Inferior parietal cortex (tissue), 1 donor: ENCODE data around the gene RABEP1.

ENCODE experiments used
- DNase-seq: peaks from one replicate; pipeline ENCODE4 v3.0.0-alpha.2; 2016; ENCODE audit errors: extremely low spot score

RABEP1 gene

DNA sequence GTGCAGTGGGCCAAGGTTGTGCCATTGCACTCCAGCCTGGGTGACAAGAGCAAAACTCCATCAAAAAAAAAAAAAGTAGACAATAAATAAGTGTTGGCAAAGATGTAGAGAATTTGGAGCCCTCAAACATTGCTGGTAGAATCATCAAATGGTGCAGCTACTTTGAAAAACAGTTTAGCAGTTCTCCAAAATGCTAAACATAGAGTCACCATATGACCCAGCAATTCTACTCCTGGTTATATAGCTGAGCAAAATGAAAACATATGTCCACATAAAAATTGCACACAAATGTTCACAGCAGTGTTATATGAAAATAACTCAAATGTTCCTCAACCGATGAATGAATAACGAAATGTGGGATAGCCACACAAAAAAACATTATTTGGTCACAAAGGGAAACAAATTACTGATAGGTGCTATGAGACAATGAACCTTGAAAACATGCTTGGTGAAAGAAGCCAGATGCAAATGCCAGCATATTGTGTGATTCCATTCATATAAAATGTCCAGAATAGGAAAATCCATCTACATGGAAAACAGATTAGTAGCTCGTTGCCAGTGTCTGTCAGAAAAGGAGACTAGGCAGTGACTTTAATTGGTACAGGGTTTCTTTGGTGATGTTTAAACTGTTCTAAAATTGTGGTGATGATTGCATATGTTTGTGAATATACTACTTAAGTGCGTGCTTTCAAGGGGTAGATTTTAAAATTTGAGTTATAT lies 12.7 kb upstream of the RABEP1 start:
- DNase-seq: no peak

DNA sequence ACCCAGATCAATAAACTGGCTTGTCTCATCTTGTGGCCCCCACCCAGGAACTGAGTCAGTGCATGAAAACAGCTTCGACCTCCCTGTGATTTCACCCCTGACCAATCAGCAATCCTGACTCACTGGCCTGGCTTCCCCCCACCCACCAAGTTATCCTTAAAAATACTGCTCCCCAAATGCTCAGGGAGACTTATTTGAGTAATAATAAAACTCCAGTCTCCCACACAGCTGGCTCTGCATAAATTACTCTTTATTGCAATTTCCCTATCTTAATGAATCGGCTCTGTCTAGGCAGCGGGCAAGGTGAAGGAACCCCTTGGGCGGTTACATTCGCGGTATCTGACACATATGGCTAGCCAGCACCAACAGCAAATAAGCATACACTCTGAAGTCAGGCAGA lies 9.8 kb upstream of the RABEP1 start:
- DNase-seq: no peak

DNA sequence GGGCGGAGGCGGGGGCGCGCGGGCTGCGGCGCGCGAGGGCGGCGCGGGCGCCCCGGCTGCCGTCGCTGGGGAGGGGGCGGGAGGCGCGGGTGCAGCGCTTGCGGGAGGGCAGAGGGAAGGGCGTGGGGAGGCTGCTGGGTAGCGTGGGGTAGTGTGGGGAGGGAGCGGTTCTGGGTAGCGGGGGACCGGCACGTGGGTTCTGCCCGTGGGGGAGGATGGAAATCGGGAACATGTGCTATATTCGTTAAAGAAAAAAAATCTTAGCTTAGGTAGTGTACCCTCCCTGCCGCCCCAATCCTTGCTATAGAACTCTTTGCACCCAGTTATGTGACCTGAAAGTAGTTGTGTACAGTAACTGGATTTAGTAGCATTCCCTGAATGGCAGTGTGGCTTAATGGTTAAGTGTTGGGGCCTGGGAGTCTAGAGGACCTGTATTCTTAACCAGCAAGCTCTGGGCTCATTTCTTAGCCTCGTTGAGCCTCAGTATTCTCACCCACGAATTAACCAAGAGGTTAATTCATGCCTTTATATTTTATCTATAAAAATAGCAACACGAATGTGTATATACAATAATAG lies 646 bp downstream of the RABEP1 start:
- DNase-seq: no peak

DNA sequence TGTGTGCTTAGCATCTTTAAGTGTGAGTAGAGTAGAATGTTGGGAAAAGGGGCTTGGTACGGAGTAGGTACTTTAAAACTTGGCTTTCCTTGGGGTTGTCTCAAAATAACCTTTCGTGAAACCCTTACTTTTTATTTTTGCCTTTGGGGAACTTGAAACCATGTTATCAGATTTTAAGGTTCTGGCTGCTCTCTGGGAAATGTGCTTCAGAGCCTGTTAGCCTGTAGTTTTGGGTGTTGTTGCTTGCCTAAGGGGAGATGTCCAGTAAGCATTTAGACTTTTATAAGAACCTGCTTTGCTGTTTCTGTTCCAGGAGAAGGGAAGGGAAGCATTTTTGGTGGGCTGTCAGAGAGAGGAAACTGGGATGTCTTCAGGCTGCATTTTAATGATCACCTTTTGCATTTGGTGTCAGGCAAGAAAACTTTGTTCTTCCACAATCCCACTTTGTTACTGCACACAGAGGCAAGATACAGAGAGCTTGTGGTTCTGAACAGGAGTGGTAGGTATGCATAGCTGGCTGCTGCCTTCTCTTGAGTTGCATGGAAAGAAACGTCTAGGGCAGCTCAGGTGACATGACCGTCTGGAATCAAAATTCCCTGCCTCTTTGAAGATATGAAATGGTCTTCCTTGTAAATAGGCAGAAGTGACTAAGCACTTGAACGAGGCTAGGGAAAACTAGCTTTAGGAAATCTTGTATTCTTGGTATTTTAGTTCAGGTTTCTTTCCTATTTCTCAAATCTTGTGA lies 1.7 kb downstream of the RABEP1 start:
- no peak for DNase-seq

DNA sequence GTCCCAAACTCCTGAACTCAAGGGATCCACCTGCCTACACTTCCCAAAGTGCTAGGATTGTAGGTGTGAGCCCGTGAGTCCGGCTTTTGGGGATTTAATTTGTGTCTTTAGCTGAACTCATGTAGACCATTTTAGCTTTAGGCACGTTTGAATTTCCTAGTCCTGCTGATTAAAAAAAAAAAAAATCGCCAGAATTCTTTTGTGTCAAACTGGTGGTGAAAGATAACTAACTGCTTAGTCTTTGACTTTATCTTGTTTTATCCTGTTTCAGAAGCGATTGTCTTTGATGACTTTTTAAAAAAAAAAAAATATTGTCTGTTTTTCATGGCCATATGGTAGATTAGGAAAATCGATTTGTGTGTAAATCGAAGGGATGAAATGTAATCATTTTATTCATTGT lies 2.6 kb downstream of the RABEP1 start:
- no peak for DNase-seq

DNA sequence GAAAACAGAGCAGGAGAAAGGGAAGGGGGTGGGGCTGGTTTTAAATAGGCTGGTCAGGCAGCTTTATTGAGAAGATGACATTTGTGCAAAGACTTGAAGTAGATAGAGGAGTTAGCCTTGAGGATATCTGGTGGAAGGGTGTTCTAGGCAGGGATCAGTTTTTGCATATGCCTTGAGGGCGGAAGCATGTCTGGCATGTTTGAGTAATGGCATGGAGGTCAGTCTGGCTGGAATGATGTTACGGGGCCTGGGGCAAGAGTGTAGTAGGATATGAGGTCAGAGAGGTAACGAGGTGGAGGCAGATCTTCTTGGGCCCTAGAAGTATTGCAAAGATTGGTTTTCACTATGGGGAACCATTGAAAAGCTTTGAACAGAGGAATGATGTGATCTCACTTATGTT lies 4.8 kb downstream of the RABEP1 start:
- no peak for DNase-seq

DNA sequence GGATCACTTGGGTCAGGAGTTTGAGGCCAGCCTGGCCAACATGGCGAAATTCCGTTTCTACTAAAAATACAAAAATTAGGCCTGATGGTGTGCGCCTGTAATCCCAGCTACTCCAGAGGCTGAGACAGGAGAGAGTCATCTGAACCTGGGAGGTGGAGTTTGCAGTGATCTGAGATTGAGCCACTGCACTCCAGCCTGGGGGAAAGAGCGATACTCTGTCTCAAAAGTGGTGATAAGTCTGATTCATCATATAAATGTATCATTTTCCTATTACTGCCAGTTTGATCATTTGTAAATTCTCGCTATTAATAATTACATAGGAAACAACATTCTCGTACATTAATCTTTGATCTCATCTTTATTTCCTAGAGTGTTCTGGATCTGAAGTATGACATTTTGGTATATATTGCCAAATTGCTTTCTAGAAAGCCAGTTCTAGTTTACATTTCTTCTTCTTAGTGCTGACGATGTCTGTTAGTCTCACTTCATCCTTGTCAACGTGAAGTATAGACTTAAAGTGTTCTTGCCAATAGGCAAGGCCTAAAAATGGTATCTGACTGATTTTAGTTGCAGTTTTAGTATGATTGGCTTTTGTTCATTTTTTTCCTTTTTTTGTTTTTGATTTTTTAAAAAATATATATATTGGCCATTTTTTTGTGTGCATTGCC lies 9.7 kb downstream of the RABEP1 start:
- DNase-seq: no peak

DNA sequence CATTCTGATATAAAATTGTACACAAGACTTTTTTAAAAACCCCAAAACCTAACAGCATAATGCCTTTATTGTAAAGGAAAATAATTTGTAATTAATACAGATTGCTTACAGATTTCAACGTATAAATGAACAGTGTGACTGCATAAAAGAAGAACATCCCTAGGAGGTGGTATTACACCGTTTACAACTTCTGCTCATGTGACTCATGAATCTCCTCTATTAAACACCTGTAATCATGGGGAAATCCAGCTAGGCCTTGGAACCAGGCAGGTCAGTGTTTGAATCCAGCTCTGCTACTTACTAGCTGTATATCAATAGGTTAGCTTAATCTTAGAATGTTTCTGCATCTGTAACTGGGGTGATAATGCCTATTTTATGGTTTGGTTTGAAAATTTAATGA lies 15.2 kb downstream of the RABEP1 start:
- no peak for DNase-seq

DNA sequence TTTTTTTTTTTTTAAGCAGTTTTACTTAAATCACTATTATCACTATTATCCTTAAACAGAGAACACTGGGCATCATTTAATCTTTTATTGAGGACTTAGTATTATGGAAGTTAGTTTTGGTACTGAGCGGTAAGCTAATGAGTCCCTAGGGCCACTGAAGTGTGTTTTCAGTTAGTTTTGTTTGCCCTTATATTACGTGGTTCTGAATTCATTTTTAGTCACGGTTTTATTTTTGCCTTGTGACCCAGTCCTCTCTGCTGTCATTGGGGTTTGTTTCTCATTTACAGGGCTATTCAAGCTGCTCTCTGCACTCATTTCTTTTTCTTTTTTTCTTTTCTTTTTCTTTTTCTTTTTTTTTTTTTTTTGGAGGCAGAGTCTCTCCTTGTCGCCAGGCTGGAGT lies 17.3 kb downstream of the RABEP1 start:
- DNase-seq: no peak

DNA sequence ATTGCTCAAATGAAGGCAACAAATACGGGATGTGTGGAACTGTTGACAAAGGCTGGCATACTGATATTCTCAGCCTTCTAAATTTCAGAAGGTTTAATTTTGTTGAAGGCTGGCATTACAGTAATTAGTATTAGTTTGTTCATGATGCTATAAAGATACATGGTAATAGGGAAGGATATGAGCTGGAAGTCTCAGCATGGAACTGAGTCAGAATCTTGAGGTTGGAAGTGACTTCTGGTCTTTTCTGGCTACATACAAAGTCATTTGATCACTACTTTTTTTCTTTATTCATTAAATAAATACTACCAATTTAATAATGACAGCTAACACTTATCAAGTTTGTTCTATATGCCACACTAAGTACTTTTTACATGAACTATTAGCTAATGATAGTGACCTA lies 22.6 kb downstream of the RABEP1 start:
- DNase-seq: no peak

DNA sequence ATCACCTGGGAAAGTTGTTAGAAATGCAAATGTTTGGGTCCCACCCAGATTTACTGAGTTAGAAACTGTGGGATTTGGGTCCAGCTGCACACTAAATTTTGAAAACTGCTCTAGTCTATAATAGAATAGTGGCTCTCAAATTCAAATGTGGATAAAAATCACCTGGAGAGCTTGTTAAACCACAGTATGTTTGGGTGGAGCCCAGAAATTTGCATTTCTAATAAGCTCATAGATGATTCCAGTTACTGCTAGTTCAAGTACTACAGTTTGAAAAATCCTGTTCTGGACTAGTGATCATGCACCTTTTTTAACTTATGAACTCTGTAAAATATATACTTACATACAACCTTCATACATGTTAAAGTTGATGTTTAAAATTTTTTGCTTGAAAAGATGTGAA lies 27.8 kb downstream of the RABEP1 start:
- no peak for DNase-seq

DNA sequence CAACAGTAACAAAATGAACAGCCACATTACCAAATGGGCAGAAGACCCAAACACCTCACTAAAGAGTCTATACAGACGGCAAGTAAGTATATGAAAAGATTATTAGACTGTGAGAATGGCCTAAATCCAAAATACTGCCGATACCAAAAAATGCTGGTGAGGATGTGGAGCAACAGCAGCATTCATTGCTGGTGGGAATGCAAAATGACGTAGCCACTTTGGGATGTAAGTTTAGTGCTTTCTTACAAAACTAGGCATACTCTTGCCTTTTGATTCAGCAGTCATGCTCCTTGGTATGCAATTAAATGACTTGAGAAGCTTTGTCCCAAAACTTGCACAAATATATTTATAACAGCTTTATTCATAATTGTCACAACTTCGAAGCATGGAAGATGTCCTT lies 43.8 kb downstream of the RABEP1 start:
- no peak for DNase-seq

DNA sequence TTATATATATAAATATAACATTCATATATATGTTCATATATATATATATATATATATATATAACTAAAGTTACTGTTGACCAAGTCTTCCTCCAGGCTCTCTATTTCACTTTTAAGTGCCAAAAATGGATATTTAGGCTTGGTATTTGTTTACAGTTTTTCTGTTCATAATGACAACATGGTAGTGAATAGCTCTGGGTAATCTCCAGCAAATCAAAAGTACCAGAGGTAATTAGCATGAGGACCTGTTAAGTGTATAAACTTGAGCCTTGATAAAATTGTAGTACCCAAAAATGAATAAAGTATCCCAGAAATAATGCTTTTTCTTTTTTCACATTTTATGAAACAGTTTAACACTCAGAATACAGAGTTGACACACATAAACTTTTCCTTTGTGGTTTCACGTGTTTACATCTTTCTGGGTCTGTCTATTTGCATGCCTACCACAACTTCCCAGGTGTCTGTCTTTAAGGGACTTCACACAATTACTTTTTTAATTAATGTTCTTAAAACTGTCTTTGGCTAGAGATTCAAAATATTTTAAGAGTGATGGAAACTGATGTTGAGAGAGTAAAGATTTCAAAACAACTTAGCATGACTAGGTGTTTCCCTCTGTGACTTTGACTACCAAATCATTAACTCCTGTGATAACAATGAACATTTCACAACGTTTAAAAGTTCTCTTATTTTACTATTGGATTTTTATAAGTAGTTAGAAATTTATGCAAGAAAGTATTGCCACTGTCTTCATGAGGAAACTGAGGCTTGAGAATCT lies 47.9 kb downstream of the RABEP1 start:
- DNase-seq: no peak

DNA sequence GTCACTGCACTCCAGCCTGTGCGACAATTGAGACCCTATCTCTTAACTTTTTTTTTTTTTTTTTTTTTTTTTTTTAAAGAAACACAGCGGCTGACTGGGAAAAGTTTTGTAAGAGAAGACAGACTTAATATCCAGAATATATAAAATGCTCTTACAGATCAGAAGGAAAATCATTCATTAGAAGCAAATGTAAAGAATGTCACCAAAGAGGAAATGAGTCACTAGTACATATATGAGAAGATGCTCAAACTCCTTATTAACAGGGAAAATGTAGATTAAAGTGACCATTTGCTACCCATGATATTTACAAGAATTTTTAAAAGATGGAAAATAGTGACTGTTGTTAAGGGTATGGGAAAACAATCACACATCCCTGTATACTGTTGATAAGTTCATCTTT lies 48.9 kb downstream of the RABEP1 start:
- no peak for DNase-seq

DNA sequence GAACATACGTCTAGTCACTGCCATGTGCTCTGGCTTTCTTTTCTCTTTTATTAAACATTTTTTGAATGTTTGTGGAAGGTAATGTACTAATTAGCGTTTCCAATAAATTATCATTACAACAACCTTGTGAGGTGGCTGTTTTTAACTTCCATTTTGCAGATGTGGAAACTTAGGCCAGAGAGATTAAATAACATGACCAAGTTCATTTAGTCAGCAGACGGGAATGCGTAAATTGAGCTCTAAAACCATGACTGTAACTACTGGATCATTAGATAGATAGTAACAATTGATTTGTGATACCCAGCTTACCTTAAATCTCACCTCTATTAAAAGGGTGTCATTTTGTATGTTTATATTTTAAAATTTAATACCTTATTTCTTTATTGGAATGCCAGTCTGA lies 49.4 kb downstream of the RABEP1 start:
- DNase-seq: no peak

DNA sequence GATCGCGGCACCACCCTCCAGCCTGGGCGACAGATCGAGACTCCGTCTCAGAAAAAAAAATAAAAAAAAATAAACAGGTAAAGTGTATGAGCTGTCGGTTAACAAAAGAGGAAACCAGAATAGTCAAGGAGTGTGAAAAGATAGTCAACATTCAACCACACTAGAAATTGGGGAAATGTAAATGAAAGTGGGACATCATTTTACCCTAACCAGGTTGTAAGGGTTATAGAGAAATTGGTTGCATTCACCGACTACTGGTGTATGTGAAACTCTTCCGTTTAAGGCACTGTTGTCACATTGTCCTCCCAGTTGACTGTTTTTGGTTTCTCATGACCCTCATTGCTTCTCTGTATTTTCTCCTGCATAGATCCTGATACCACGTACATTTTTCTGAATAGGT lies 62.8 kb downstream of the RABEP1 start:
- no peak for DNase-seq

DNA sequence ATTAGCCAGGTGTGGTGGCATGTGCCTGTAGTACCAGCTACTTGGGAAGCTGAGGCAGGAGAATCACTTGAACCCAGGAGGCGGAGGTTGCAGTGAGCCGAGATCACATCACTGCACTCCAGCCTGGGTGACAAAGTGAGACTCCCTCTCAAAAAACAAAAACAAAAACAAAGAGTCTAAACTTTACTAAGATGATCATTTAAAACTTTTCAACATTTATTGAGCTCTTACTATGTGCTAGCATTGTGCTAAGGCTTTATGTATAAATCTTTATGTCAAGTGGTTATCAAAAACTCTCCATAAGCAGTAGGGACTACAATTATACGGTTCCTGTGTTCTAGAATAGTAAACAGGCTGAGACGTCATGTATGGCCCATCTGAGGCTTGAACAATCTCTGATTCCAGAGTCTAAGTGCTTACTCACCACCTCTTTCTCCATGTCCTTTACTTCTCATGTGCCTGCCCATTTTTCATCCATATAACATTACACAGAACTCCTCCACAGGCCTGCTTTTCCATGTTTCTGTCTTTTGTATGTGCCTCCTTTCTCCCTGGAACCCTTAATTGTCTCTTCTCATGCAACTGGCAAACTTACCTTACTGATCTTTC lies 70.7 kb downstream of the RABEP1 start:
- DNase-seq: no peak

DNA sequence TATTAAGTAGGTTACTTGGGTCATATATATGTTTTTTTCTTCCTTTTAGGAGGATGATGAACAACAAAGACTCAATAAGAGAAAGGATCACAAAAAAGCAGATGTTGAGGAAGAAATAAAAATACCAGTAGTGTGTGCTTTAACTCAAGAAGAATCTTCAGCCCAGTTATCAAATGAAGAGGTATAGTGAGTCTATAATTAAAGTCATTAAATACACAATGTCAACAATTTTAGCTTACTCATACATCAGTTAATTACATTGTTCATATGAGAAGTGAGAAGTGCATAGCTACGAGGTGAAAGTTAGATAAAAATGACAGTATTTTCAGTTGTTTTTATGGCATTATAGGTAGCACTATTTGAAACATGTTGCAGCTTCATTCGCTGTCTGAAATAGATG lies 72.2 kb downstream of the RABEP1 start:
- no peak for DNase-seq

DNA sequence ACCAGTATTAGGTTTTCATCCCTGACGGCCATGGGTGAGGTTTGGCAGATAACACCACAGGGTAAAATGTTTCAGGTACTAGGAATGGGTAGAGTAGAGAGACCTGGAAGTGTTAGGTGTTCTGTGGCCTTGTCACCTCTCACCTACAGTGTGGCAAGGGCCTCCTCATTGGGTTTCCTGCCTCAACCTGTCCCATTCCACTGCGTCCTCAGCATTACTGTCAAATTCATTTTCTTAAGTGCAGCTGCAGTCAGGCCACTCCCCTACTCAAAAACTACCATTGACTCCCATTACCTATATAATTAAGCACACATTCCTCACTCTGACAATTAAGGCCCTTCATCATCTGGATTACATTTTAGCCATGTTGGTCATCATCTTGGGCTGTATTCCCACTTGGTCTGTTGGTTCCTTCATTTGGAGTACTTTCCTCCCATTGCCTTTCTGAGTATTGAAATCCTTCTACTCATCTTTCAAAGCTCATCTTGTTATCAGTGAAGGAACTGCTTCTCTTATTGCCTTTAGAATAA lies 72.9 kb downstream of the RABEP1 start:
- no peak for DNase-seq

DNA sequence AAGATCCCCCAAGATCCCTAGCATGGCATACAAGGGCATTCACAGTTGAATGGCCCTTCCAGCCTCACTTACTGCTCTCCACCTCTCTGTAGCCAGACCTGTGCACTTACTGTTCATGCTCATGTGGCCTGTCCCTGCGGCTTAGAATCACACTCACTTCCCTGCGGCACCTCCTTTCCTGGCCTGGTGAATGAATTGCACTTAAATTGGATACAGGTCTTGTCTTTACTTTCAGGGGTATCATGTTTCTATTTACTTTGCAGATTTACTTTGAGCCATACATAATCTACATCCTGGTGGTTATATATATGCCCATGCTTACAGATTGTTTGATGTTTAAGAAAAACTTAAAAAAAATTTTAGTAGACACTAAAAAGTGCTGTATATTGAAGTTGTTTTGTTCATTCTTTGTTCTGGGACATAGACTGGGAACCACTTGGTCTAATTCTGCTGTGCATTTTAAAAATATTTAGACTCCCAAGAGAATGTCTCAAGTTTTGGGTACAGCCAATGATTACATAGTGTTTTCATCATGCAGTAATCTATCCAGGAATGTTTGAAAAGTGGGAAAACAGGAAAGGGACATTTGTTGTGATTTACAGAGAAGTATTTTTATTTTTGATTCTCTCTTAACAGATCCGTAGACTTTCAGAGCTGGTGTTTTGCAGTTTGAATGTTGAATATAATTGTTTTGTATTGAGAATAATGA lies 73.5 kb downstream of the RABEP1 start:
- no peak for DNase-seq

DNA sequence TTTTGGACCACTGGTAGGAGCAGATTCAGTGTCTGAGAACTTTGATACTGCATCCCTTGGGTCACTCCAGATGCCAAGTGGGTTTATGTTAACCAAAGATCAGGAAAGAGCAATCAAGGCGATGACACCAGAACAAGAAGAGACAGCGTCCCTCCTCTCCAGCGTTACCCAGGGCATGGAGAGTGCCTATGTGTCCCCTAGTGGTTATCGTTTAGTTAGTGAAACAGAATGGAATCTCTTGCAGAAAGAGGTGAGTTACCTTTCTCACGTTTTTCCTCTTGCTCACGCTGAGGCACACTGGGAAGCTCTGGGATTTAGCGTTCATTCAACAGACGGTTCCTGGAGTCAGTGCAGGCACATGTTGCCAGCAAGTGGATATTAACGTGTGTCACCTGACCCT lies 79.3 kb downstream of the RABEP1 start:
- DNase-seq: no peak
